ENCODE data around the gene SLC25A21. TPM values are rescaled to one million over a fixed set of nuclear protein-coding genes. Genes with fewer than 3 reads are reported as not detected.

Gene SLC25A21
- total and polyA plus RNA-seq, 2 experiments from 2014 or later = 10.6 to 12.1 TPM

- TF ChIP-seq ZNF462 (CRISPR knock-in tag; IDR thresholded peaks at IDR 0.05) (no peak), ZNF114 (CRISPR knock-in tag; IDR thresholded peaks at IDR 0.05) (no peak), EZH2 (IDR thresholded peaks at IDR 0.05; ENCODE audit: low read depth, unreplicated experiment) (no peak), POLR2AphosphoS5 (IDR thresholded peaks at IDR 0.05; ENCODE audit: low read depth) (no peak), REST (IDR thresholded peaks at IDR 0.05; ENCODE audit: unreplicated experiment) (no peak), CREB1 (CRISPR knock-in tag; IDR thresholded peaks at IDR 0.05; ENCODE audit: low read depth) (no peak), NANOG (IDR thresholded peaks at IDR 0.05; ENCODE audit: borderline replicate concordance) (no peak), STAT1 (IDR thresholded peaks at IDR 0.05; ENCODE audit: unreplicated experiment) (no peak)
These were observed 301.6 kb downstream of the SLC25A21 start (continued) for GRCh38 chr14:36870776-36871175.

Data from GM23338 (cell line).